Right ventricle myocardium superior (tissue), 1 donor: ENCODE measurements around the gene CHL1. TPM values are rescaled to one million over a fixed set of nuclear protein-coding genes. Genes with fewer than 3 reads are reported as not detected.

Experiments used
- ATAC-seq: fragments of 200-7000 bp; cut with Tn5 transposase; one replicate; pipeline ENCODE4 v1.9.1; 2020; ENCODE audit warnings: mild to moderate bottlenecking; ENCODE audit not compliant: poor library complexity
- DNase-seq: peaks from one replicate; pipeline ENCODE4 v3.0.0-alpha.2; 2020
- intact Hi-C: fragments of 100-400 bp; cut with DNase I; formaldehyde crosslinking; loops from one replicate; pipeline ENCODE4 v1.11.2; 2022
- total RNA-seq: library from RNA; stranded (reverse); fragmentation: NEBNext Ultra II Directional; extraction: Animal tissue kit (Norgen Biotek cat#: 25700); gene quantifications from one replicate; pipeline ENCODE4 v1.2.1, GENCODE V29; 2021
- donor health status: DM: no; HTN: yes; CAD: no; lungs with severe emphysema.

The CHL1 gene
- total RNA-seq, 1 donor from 2014 or later: 24.2 TPM

GRCh38 chr3:207973-208372 is 11.4 kb downstream of the CHL1 start:
- no peak for ATAC-seq
- no peak for DNase-seq
- intact Hi-C loops: no loop called here

GRCh38 chr3:210669-211068 is 14.1 kb downstream of the CHL1 start:
- ATAC-seq (no peak), DNase-seq (no peak)
- intact Hi-C loops: no loop called here

- intact Hi-C loops: no loop called here
- no peak for ATAC-seq
- DNase-seq: no peak
Measured at GRCh38 chr3:212432-212831, 15.9 kb downstream of the CHL1 start.

GRCh38 chr3:217099-217813 is 20.7 kb downstream of the CHL1 start:
- intact Hi-C loops: no loop called here
- no peak for DNase-seq
- no peak for ATAC-seq

GRCh38 chr3:217948-218347 is 21.4 kb downstream of the CHL1 start:
- intact Hi-C loops: no loop called here
- DNase-seq (no peak), ATAC-seq (no peak)

GRCh38 chr3:228442-229182 is 32.0 kb downstream of the CHL1 start:
- ATAC-seq: no peak
- DNase-seq: no peak
- intact Hi-C loops: no loop called here

GRCh38 chr3:229183-229661 is 32.7 kb downstream of the CHL1 start:
- intact Hi-C loops: no loop called here
- no peak for ATAC-seq
- no peak for DNase-seq

GRCh38 chr3:236881-237280 is 40.3 kb downstream of the CHL1 start:
- no peak for ATAC-seq
- no peak for DNase-seq
- intact Hi-C loops: no loop called here

- ATAC-seq (no peak), DNase-seq (no peak)
- intact Hi-C loops: no loop called here
Measured at GRCh38 chr3:242602-243355, 46.2 kb downstream of the CHL1 start.

GRCh38 chr3:243356-243725 is 46.8 kb downstream of the CHL1 start:
- ATAC-seq (peak; percentile 68), DNase-seq (no peak)
- intact Hi-C loops: no loop called here

- intact Hi-C loops: no loop called here
- ATAC-seq (no peak), DNase-seq (no peak)
Measured at GRCh38 chr3:244041-244440, 47.5 kb downstream of the CHL1 start.

- ATAC-seq (no peak), DNase-seq (no peak)
- intact Hi-C loops: no loop called here
Measured at GRCh38 chr3:247916-248315, 51.4 kb downstream of the CHL1 start.

- DNase-seq (no peak), ATAC-seq (no peak)
- intact Hi-C loops: no loop called here
Measured at GRCh38 chr3:248864-249520, 52.4 kb downstream of the CHL1 start.

GRCh38 chr3:249587-250262 is 53.2 kb downstream of the CHL1 start:
- intact Hi-C loops: no loop called here
- DNase-seq (no peak), ATAC-seq (no peak)

GRCh38 chr3:256501-256900 is 59.9 kb downstream of the CHL1 start:
- intact Hi-C loops: no loop called here
- ATAC-seq: no peak
- DNase-seq: no peak

- intact Hi-C loops: no loop called here
- no peak for DNase-seq
- no peak for ATAC-seq
Measured at GRCh38 chr3:257826-258225, 61.3 kb downstream of the CHL1 start.

- intact Hi-C loops: no loop called here
- ATAC-seq: no peak
- DNase-seq: no peak
Measured at GRCh38 chr3:260898-261297, 64.3 kb downstream of the CHL1 start.

GRCh38 chr3:263393-263792 is 66.8 kb downstream of the CHL1 start:
- ATAC-seq (no peak), DNase-seq (no peak)
- intact Hi-C loops: no loop called here
